ENCODE measurements around the gene CSF3. TPM values are rescaled to one million over a fixed set of nuclear protein-coding genes. Genes with fewer than 3 reads are reported as not detected.

The CSF3 gene
- total RNA-seq, 1 experiment from 2014 or later: not detected

DNA sequence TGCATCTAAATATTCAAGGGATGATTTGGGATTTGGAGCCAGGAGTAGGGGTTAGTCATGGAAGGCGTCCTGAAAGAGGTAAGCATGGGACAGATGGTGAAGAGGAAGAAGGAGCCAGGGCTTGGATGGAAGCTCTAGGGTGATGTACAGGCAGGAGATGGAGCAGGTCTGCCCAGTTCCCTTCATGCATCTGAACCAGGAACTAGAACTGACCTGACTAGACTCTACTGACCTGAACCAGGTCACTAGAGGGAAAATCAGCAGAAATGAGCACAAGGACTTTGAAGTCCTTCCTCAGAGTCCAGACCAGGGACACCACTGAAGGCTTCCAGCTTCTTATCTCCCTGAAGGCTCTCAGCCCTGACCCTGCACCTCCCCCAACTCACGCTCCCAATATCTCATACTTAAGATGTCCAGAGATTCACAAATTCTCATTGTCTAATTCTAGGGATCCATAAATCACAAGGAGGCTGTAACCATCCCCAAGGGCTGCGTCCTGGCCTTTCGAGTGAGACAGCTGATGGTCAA lies 44.1 kb upstream of the CSF3 start:
- Histone ChIP-seq H3K4me1 (ENCODE audit: insufficient read depth, low read length) (no peaks in the 10 kb centered on the region; the same call in 1 of the 2 replicates), H2AK5ac (ENCODE audit: insufficient read length, low read length) (no peak overlapping the region), H2BK12ac (ENCODE audit: insufficient read length, low read depth, low read length) (no peak overlapping the region), H3K23me2 (ENCODE audit: insufficient read length, low read depth, low read length, poor library complexity, severe bottlenecking) (no peaks in the 10 kb centered on the region), H3K9me3 (ENCODE audit: control insufficient read depth, low read depth, low read length) (no peaks in the 10 kb centered on the region), H3K4me2 (ENCODE audit: insufficient read depth, insufficient read length, low read length) (no peak overlapping the region), H2BK20ac (ENCODE audit: low read depth, low read length, poor library complexity, severe bottlenecking) (no peak overlapping the region), H3K9ac (ENCODE audit: extremely low read depth, insufficient read length, low read length) (no peak overlapping the region), H3K79me1 (ENCODE audit: insufficient read depth, low read depth, low read length, poor library complexity, severe bottlenecking) (no peaks in the 10 kb centered on the region), H4K5ac (ENCODE audit: insufficient read length, low read depth, low read length) (no peak overlapping the region), H2AFZ (ENCODE audit: low read length) (no peak overlapping the region), H4K20me1 (ENCODE audit: control insufficient read depth, insufficient read depth, insufficient read length) (no peaks in the 10 kb centered on the region), H3K4ac (ENCODE audit: low read depth, low read length) (no peak overlapping the region), H2BK15ac (ENCODE audit: low read depth, low read length) (no peak overlapping the region), H4K91ac (ENCODE audit: insufficient read length, low read depth, low read length) (no peak overlapping the region), H3K27me3 (ENCODE audit: insufficient read depth, low read length) (no peaks in the 10 kb centered on the region; the same call in 1 of the 2 replicates), H3K23ac (ENCODE audit: insufficient read length, low read depth, low read length) (no peak overlapping the region), H2BK120ac (ENCODE audit: low read depth, low read length, poor library complexity, severe bottlenecking) (no peak overlapping the region), H3K27ac (ENCODE audit: insufficient read length, low read depth, low read length) (no peak overlapping the region), H3K18ac (ENCODE audit: insufficient read length, low read depth, low read length) (no peak overlapping the region), H3T11ph (ENCODE audit: low read length) (no peak overlapping the region), H3K56ac (ENCODE audit: insufficient read length, low read depth, low read length) (no peak overlapping the region), H2BK5ac (ENCODE audit: insufficient read length, low read length) (no peak overlapping the region), H4K8ac (replicated peaks; ENCODE audit: insufficient read length, low read depth, low read length) (no peak overlapping the region), H3K14ac (ENCODE audit: insufficient read depth, low read length) (no peak overlapping the region), H3K79me2 (ENCODE audit: insufficient read depth, low read length) (no peaks in the 10 kb centered on the region)
- no peaks in the 10 kb centered on the region; a peak in 1 of 5 replicates for H3K9me3 Mint-ChIP-seq
- TF ChIP-seq, protein P1, sequence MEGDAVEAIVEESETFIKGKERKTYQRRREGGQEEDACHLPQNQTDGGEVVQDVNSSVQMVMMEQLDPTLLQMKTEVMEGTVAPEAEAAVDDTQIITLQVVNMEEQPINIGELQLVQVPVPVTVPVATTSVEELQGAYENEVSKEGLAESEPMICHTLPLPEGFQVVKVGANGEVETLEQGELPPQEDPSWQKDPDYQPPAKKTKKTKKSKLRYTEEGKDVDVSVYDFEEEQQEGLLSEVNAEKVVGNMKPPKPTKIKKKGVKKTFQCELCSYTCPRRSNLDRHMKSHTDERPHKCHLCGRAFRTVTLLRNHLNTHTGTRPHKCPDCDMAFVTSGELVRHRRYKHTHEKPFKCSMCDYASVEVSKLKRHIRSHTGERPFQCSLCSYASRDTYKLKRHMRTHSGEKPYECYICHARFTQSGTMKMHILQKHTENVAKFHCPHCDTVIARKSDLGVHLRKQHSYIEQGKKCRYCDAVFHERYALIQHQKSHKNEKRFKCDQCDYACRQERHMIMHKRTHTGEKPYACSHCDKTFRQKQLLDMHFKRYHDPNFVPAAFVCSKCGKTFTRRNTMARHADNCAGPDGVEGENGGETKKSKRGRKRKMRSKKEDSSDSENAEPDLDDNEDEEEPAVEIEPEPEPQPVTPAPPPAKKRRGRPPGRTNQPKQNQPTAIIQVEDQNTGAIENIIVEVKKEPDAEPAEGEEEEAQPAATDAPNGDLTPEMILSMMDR (conservative IDR thresholded peaks at IDR 0.05): no peak
- no peak for DNase-seq
- H3K4me1 Mint-ChIP-seq: 0 out of 4 replicates have a peak, but pooled peaks cover 0 to 3% of the 10 kb centered on the region in 2 experiments
- H3K27me3 Mint-ChIP-seq (ENCODE audit: low read depth): peaks cover 42% of the 10 kb centered on the region
- no peak overlapping the region for H3K4me3 Mint-ChIP-seq
- H3K36me3 Mint-ChIP-seq (ENCODE audit: insufficient read depth in 1 of 3, low read depth in 3 of 3): no peaks in the 10 kb centered on the region
- H3K27ac Mint-ChIP-seq: no peak overlapping the region
- WGBS (ENCODE audit: extremely low coverage, insufficient read length, low lambda C conversion rate): no CpG with 5 or more reads among the region's 4 CpGs

Data from H9 (cell line).